SK-N-SH treated with all-trans-retinoic acid at 6 μM for 48 hours (cell line): ENCODE data around the gene HM13.
"Not testable (repeated sequence)": the region's sequence is repeated elsewhere in the genome, so short reads cannot be mapped to it uniquely, and the experiment has no call there.

Source experiments
- ZFP3 ChIP-seq: fragments of 250-450 bp; sonication (Bioruptor Pico); IDR thresholded peaks from 2 replicates; pipeline ENCODE4 v1.5.0; 2020; ENCODE audit warnings: mild to moderate bottlenecking, moderate library complexity
- TF ChIP-seq, protein P1 (sequence below): fragments of 250-450 bp; sonication (Bioruptor Pico); IDR thresholded peaks from 2 replicates; pipeline ENCODE4 v1.8.0; 2021; ENCODE audit warnings: low read depth, mild to moderate bottlenecking, moderate library complexity, borderline replicate concordance

DNA sequence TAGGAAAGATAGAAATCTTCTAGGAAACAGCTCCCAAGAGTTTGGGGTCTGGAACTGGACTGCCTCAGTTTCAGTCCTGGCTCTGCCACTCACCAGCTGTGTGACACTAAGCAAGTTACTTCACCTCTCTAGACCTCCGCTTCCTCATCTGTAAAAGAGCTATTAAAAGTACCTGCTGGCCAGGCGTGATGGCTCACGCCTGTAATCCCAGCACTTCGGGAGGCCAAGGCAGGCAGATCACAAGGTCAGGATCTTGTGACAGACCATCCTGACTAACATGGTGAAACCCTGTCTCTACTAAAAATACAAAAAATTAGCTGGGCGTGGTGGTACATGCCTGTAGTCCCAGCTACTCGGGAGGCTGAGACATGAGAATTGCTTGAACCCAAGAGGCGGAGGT lies 7.0 kb downstream of the HM13 start:
- TF ChIP-seq ZFP3 (CRISPR knock-in tag): not testable (repeated sequence)
- TF ChIP-seq, protein P1, sequence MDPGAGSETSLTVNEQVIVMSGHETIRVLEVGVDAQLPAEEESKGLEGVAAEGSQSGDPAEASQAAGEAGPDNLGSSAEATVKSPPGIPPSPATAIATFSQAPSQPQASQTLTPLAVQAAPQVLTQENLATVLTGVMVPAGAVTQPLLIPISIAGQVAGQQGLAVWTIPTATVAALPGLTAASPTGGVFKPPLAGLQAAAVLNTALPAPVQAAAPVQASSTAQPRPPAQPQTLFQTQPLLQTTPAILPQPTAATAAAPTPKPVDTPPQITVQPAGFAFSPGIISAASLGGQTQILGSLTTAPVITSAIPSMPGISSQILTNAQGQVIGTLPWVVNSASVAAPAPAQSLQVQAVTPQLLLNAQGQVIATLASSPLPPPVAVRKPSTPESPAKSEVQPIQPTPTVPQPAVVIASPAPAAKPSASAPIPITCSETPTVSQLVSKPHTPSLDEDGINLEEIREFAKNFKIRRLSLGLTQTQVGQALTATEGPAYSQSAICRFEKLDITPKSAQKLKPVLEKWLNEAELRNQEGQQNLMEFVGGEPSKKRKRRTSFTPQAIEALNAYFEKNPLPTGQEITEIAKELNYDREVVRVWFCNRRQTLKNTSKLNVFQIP: not testable (repeated sequence)
